H9 (cell line): ENCODE data around the gene NFATC1. TPM values are rescaled to one million over a fixed set of nuclear protein-coding genes. Genes with fewer than 3 reads are reported as not detected.

Experiments
- DNase-seq: peaks from one replicate; pipeline ENCODE4 v3.0.0-alpha.2; 2017
- H2AFZ ChIP-seq: one replicate; pipeline ENCODE4 v1.6.1; 2013; ENCODE audit warnings: mild to moderate bottlenecking, low read length, control low read depth, moderate library complexity
- H2AK5ac ChIP-seq: 2 replicates; pipeline ENCODE4 v1.6.1; 2013; ENCODE audit warnings: low read length, control low read depth, mixed read lengths; ENCODE audit not compliant: insufficient read length
- H2BK120ac ChIP-seq: one replicate; pipeline ENCODE4 v1.6.1; 2013; ENCODE audit warnings: low read depth, mild to moderate bottlenecking, low read length, control low read depth, inconsistent platforms; ENCODE audit not compliant: poor library complexity, severe bottlenecking
- H2BK12ac ChIP-seq: 2 replicates; pipeline ENCODE4 v1.6.1; 2013; ENCODE audit warnings: low read length, control low read depth, mixed read lengths, low read depth; ENCODE audit not compliant: insufficient read length
- H2BK15ac ChIP-seq: 2 replicates; pipeline ENCODE4 v1.6.1; 2013; ENCODE audit warnings: low read depth, low read length, control low read depth
- H2BK20ac ChIP-seq: one replicate; pipeline ENCODE4 v1.6.1; 2013; ENCODE audit warnings: low read depth, mild to moderate bottlenecking, low read length, control low read depth, inconsistent platforms; ENCODE audit not compliant: poor library complexity, severe bottlenecking
- H2BK5ac ChIP-seq: 2 replicates; pipeline ENCODE4 v1.6.1; 2013; ENCODE audit warnings: low read length, control low read depth, mixed read lengths; ENCODE audit not compliant: insufficient read length
- H3K14ac ChIP-seq: 2 replicates; pipeline ENCODE4 v1.6.1; 2013; ENCODE audit warnings: low read length, control low read depth; ENCODE audit not compliant: insufficient read depth
- H3K18ac ChIP-seq: 2 replicates; pipeline ENCODE4 v1.6.1; 2013; ENCODE audit warnings: low read depth, mild to moderate bottlenecking, mixed read lengths, low read length, control low read depth; ENCODE audit not compliant: insufficient read length
- H3K23ac ChIP-seq: 2 replicates; pipeline ENCODE4 v1.6.1; 2013; ENCODE audit warnings: low read length, control low read depth, mixed read lengths, low read depth; ENCODE audit not compliant: insufficient read length
- H3K23me2 ChIP-seq: 2 replicates; pipeline ENCODE4 v1.6.1; 2013; ENCODE audit warnings: low read depth, mild to moderate bottlenecking, mixed read lengths, low read length, control low read depth; ENCODE audit not compliant: insufficient read length, poor library complexity, severe bottlenecking
- H3K27ac ChIP-seq: 2 replicates; pipeline ENCODE4 v1.5.1; 2013; ENCODE audit warnings: low read length, control low read depth, mixed read lengths, low read depth; ENCODE audit not compliant: insufficient read length
- H3K27me3 ChIP-seq: 2 replicates; pipeline ENCODE4 v1.6.1; 2013; ENCODE audit warnings: low read length, control low read depth, inconsistent platforms; ENCODE audit not compliant: insufficient read depth
- H3K4ac ChIP-seq: 2 replicates; pipeline ENCODE4 v1.6.1; 2013; ENCODE audit warnings: low read depth, mild to moderate bottlenecking, control low read depth, inconsistent platforms, low read length, moderate library complexity
- H3K4me1 ChIP-seq: 2 replicates; pipeline ENCODE4 v1.6.1; 2013; ENCODE audit warnings: low read length, control low read depth, inconsistent platforms; ENCODE audit not compliant: insufficient read depth
- H3K4me2 ChIP-seq: 2 replicates; pipeline ENCODE4 v1.6.1; 2013; ENCODE audit warnings: low read length, control low read depth, mixed read lengths; ENCODE audit not compliant: insufficient read length, insufficient read depth
- H3K56ac ChIP-seq: 2 replicates; pipeline ENCODE4 v1.6.1; 2013; ENCODE audit warnings: low read depth, mild to moderate bottlenecking, mixed read lengths, low read length, control low read depth; ENCODE audit not compliant: insufficient read length
- H3K79me1 ChIP-seq: 2 replicates; pipeline ENCODE4 v1.6.1; 2013; ENCODE audit warnings: low read depth, mild to moderate bottlenecking, moderate library complexity, low read length, control low read depth, inconsistent platforms; ENCODE audit not compliant: insufficient read depth, poor library complexity, severe bottlenecking
- H3K79me2 ChIP-seq: 2 replicates; pipeline ENCODE4 v1.6.1; 2013; ENCODE audit warnings: low read length, control low read depth, inconsistent platforms; ENCODE audit not compliant: insufficient read depth
- H3K9ac ChIP-seq: 2 replicates; pipeline ENCODE4 v1.6.1; 2013; ENCODE audit warnings: low read length, control low read depth, mixed read lengths; ENCODE audit not compliant: insufficient read length; ENCODE audit errors: extremely low read depth
- H3K9me3 ChIP-seq: one replicate; pipeline ENCODE4 v1.6.1; 2013; ENCODE audit warnings: low read depth, low read length, inconsistent platforms; ENCODE audit not compliant: control insufficient read depth
- H3T11ph ChIP-seq: one replicate; pipeline ENCODE4 v1.6.1; 2013; ENCODE audit warnings: mild to moderate bottlenecking, low read length, control low read depth, inconsistent platforms
- H4K20me1 ChIP-seq: one replicate; pipeline ENCODE4 v1.6.1; 2013; ENCODE audit not compliant: control insufficient read depth, insufficient read length, insufficient read depth
- H4K5ac ChIP-seq: 2 replicates; pipeline ENCODE4 v1.6.1; 2013; ENCODE audit warnings: low read depth, mild to moderate bottlenecking, mixed read lengths, low read length, control low read depth; ENCODE audit not compliant: insufficient read length
- H4K8ac ChIP-seq: replicated peaks from 2 replicates; pipeline ENCODE4 v1.6.1; 2013; ENCODE audit warnings: low read length, control low read depth, mixed read lengths, low read depth; ENCODE audit not compliant: insufficient read length
- H4K91ac ChIP-seq: 2 replicates; pipeline ENCODE4 v1.6.1; 2013; ENCODE audit warnings: low read depth, mild to moderate bottlenecking, moderate library complexity, mixed read lengths, low read length, control low read depth; ENCODE audit not compliant: insufficient read length
- H3K27ac Mint-ChIP-seq, 3 experiments: 2 replicates in 2 of 3; 3 replicates in 1 of 3; pipeline ENCODE4 v1.8.0; 2020 to 2021; ENCODE audit warnings: mixed read lengths in 3 of 3, mild to moderate bottlenecking in 1 of 3, moderate library complexity in 1 of 3
- H3K27me3 Mint-ChIP-seq: 2 replicates; pipeline ENCODE4 v1.8.0; 2021; ENCODE audit warnings: low read depth, mild to moderate bottlenecking, moderate library complexity, mixed read lengths
- H3K36me3 Mint-ChIP-seq, 3 experiments: 2 replicates in 2 of 3; 3 replicates in 1 of 3; pipeline ENCODE4 v1.8.0; 2020 to 2021; ENCODE audit warnings: low read depth in 3 of 3, mixed read lengths in 3 of 3; ENCODE audit not compliant: insufficient read depth in 1 of 3
- H3K4me1 Mint-ChIP-seq, 2 experiments: 2 replicates each; pipeline ENCODE4 v1.8.0; 2020; ENCODE audit warnings: mixed read lengths in 2 of 2
- H3K4me3 Mint-ChIP-seq, 2 experiments: 2 replicates in 1 of 2; 3 replicates in 1 of 2; pipeline ENCODE4 v1.8.0; 2020 to 2021; ENCODE audit warnings: mild to moderate bottlenecking in 2 of 2, mixed read lengths in 2 of 2, moderate library complexity in 1 of 2
- H3K9me3 Mint-ChIP-seq, 2 experiments: 2 replicates in 1 of 2; 3 replicates in 1 of 2; pipeline ENCODE4 v1.8.0; 2020; ENCODE audit warnings: mild to moderate bottlenecking in 2 of 2, mixed read lengths in 2 of 2, moderate library complexity in 1 of 2
- CTCF ChIP-seq: fragments of 200-600 bp; sonication (generic); conservative IDR thresholded peaks from 3 replicates; pipeline ENCODE4 v1.8.0; 2021; ENCODE audit warnings: antibody characterized with exemption, mild to moderate bottlenecking
- WGBS: extraction: QIAGEN DNeasy Blood & Tissue Kit; methylation state at CpG from one replicate; pipeline ENCODE4 v1.1.7; 2013; ENCODE audit warnings: missing lambda C conversion rate, low lambda C conversion rate, mixed read lengths; ENCODE audit not compliant: insufficient read length; ENCODE audit errors: extremely low coverage; 5-methylcytosine and 5-hydroxymethylcytosine counted together
- total RNA-seq: library from RNA; stranded (reverse); gene quantifications from 2 replicates; pipeline ENCODE4 v1.2.1, GENCODE V29; 2021

NFATC1 gene
- total RNA-seq, 1 experiment from 2014 or later: 5.5 TPM

GRCh38 chr18:79496237-79496977 lies 100.7 kb downstream of the NFATC1 start:
- no peaks in the 10 kb centered on the region for H3K27me3 ChIP-seq
- H3K4me1 ChIP-seq: no peaks in the 10 kb centered on the region
- no peak for TF ChIP-seq CTCF
- peaks cover 3 to 9% (median 3%) of the 10 kb centered on the region in 3 experiments; a peak in 3 of 7 replicates for H3K36me3 Mint-ChIP-seq
- H3K9ac ChIP-seq: no peak overlapping the region
- H3K23me2 ChIP-seq: no peaks in the 10 kb centered on the region
- no CpG with 5 or more reads among the region's 32 CpGs for WGBS
- H3T11ph ChIP-seq: no peak overlapping the region
- peaks cover 3% of the 10 kb centered on the region for H3K27me3 Mint-ChIP-seq
- no peaks in the 10 kb centered on the region for H3K79me2 ChIP-seq
- H3K4ac ChIP-seq: no peak overlapping the region
- H4K20me1 ChIP-seq: no peaks in the 10 kb centered on the region
- no peak overlapping the region for H3K4me3 Mint-ChIP-seq
- H3K4me1 Mint-ChIP-seq: no peaks in the 10 kb centered on the region
- no peak overlapping the region for H2AFZ ChIP-seq
- no peak overlapping the region for H2BK15ac ChIP-seq
- H3K27ac ChIP-seq: no peak overlapping the region
- H3K79me1 ChIP-seq: no peaks in the 10 kb centered on the region
- no peak overlapping the region for H2BK120ac ChIP-seq
- H3K27ac Mint-ChIP-seq: no peak overlapping the region
- H3K4me2 ChIP-seq: no peak overlapping the region
- H3K18ac ChIP-seq: no peak overlapping the region
- H3K56ac ChIP-seq: no peak overlapping the region
- H2BK20ac ChIP-seq: no peak overlapping the region
- peaks cover 25 to 28% of the 10 kb centered on the region in 2 experiments for H3K9me3 Mint-ChIP-seq
- no peak overlapping the region; the same call in 1 of the 2 replicates for H3K14ac ChIP-seq
- no peak overlapping the region for H4K5ac ChIP-seq
- H4K8ac ChIP-seq: no peak overlapping the region
- no peak overlapping the region for H3K23ac ChIP-seq
- peaks cover 11% of the 10 kb centered on the region for H3K9me3 ChIP-seq
- H2BK5ac ChIP-seq: no peak overlapping the region
- H2BK12ac ChIP-seq: no peak overlapping the region
- no peak overlapping the region for H4K91ac ChIP-seq
- no peak overlapping the region for H2AK5ac ChIP-seq
- no peak for DNase-seq
